GM23248 (cell line): ENCODE results near the gene DCTN4. TPM values are rescaled to one million over a fixed set of nuclear protein-coding genes. Genes with fewer than 3 reads are reported as not detected.

Experiments used
- DNase-seq: peaks from one replicate; pipeline ENCODE4 v3.0.0-alpha.2; 2015
- H2AFZ ChIP-seq: fragments of 200-600 bp; sonication (generic); 2 replicates; pipeline ENCODE4 v1.6.1; 2016; ENCODE audit warnings: antibody characterized with exemption
- H3F3A ChIP-seq: fragments of 200-600 bp; sonication (generic); 2 replicates; pipeline ENCODE4 v1.6.1; 2016; ENCODE audit warnings: mild to moderate bottlenecking, antibody characterized with exemption, mixed run types; ENCODE audit not compliant: insufficient read depth
- H3K27ac ChIP-seq: fragments of 200-600 bp; sonication (generic); 2 replicates; pipeline ENCODE4 v1.5.1; 2016; ENCODE audit warnings: mild to moderate bottlenecking
- H3K27me3 ChIP-seq: fragments of 200-600 bp; sonication (generic); replicated peaks from 2 replicates; pipeline ENCODE4 v1.6.1; 2016; ENCODE audit warnings: mild to moderate bottlenecking; ENCODE audit not compliant: insufficient read depth
- H3K36me3 ChIP-seq: fragments of 200-600 bp; sonication (generic); 2 replicates; pipeline ENCODE4 v1.6.1; 2016; ENCODE audit warnings: low read depth, mild to moderate bottlenecking
- H3K4me1 ChIP-seq: fragments of 200-600 bp; sonication (generic); 2 replicates; pipeline ENCODE4 v1.6.1; 2016; ENCODE audit warnings: mild to moderate bottlenecking; ENCODE audit not compliant: insufficient read depth
- H3K4me2 ChIP-seq: fragments of 200-600 bp; sonication (generic); one replicate; pipeline ENCODE4 v1.6.1; 2016; ENCODE audit warnings: mild to moderate bottlenecking; ENCODE audit not compliant: unreplicated experiment
- H3K4me3 ChIP-seq: fragments of 200-600 bp; sonication (generic); 2 replicates; pipeline ENCODE4 v1.5.1; 2016; ENCODE audit warnings: mild to moderate bottlenecking
- H3K79me2 ChIP-seq: fragments of 200-600 bp; sonication (generic); 2 replicates; pipeline ENCODE4 v1.6.1; 2016; ENCODE audit warnings: mild to moderate bottlenecking; ENCODE audit not compliant: insufficient read depth
- H3K9ac ChIP-seq: fragments of 200-600 bp; sonication (generic); 2 replicates; pipeline ENCODE4 v1.6.1; 2016; ENCODE audit warnings: mild to moderate bottlenecking
- H3K9me2 ChIP-seq: fragments of 200-600 bp; sonication (generic); 2 replicates; pipeline ENCODE4 v1.6.1; 2016; ENCODE audit warnings: mixed run types, mild to moderate bottlenecking, moderate library complexity; ENCODE audit not compliant: insufficient read depth
- H3K9me3 ChIP-seq: fragments of 200-600 bp; sonication (generic); one replicate; pipeline ENCODE4 v1.6.1; 2017; ENCODE audit warnings: low read depth
- H4K20me1 ChIP-seq: fragments of 200-600 bp; sonication (generic); 2 replicates; pipeline ENCODE4 v1.6.0; 2016; ENCODE audit not compliant: insufficient read depth
- EZH2 ChIP-seq: fragments of 200-600 bp; sonication (generic); IDR thresholded peaks from 2 replicates; pipeline ENCODE4 v1.6.1; 2018; ENCODE audit warnings: antibody characterized with exemption, mild to moderate bottlenecking; ENCODE audit not compliant: insufficient read depth, poor library complexity, severe bottlenecking
- EZH2phosphoT487 ChIP-seq: fragments of 200-600 bp; sonication (generic); IDR thresholded peaks from 2 replicates; pipeline ENCODE4 v1.6.1; 2018; ENCODE audit warnings: antibody characterized with exemption, moderate library complexity, mild to moderate bottlenecking, low read depth; ENCODE audit not compliant: insufficient read depth
- WGBS, 2 experiments: methylation state at CpG; one replicate each; pipeline ENCODE4 v1.1.6; 2015 to 2017; ENCODE audit warnings: low lambda C conversion rate in 2 of 2, low coverage in 1 of 2; ENCODE audit errors: missing lambda C conversion rate in 2 of 2; 5-methylcytosine and 5-hydroxymethylcytosine counted together
- in situ Hi-C: fragments of 300-500 bp; cut with MboI; formaldehyde crosslinking; loops from 2 replicates; pipeline ENCODE4 v1.15.0; 2020
- polyA plus RNA-seq: library from polyadenylated mRNA; unstranded; fragments of >200 nt; fragmentation: Nextera tagmentation; extraction: Ambion mirVana; gene quantifications from 2 replicates; pipeline ENCODE4 v1.2.1, GENCODE V29; 2016
- total RNA-seq: library from RNA; depleted of rRNA; stranded (reverse); fragments of >200 nt; shearing (Covaris generic); gene quantifications from 2 replicates; pipeline ENCODE4 v1.2.3, GENCODE V29; 2014

Gene DCTN4
- total and polyA plus RNA-seq, 2 experiments from 2014 or later, result 34.5 to 47.1 TPM

GRCh38 chr5:150692276-150692675 is 66.5 kb downstream of the DCTN4 start:
- H3K79me2 ChIP-seq, result peaks cover 5% of the 10 kb centered on the region; the same call in 1 of the 2 replicates
- no peaks in the 10 kb centered on the region for H4K20me1 ChIP-seq
- 94 to 95% methylated on average over 3 of the region's 3 CpGs for WGBS, 2 experiments
- peaks cover 68% of the 10 kb centered on the region for H3K36me3 ChIP-seq
- in situ Hi-C loops, result no loop called here
- H3K9ac ChIP-seq, result no peak overlapping the region
- no peak overlapping the region for H3K4me3 ChIP-seq
- no peak for DNase-seq
- H2AFZ ChIP-seq, result no peak overlapping the region
- peaks cover 22% of the 10 kb centered on the region; the same call in 1 of the 2 replicates for H3F3A ChIP-seq
- H3K27ac ChIP-seq, result no peak overlapping the region
- no peaks in the 10 kb centered on the region for H3K4me1 ChIP-seq
- no peak for TF ChIP-seq EZH2
- no peak for TF ChIP-seq EZH2phosphoT487
- no peaks in the 10 kb centered on the region for H3K9me2 ChIP-seq
- H3K27me3 ChIP-seq, result no peaks in the 10 kb centered on the region
- no peaks in the 10 kb centered on the region for H3K9me3 ChIP-seq
- H3K4me2 ChIP-seq, result no peak overlapping the region

- no peak overlapping the region for H3K27ac ChIP-seq
- H3K9me2 ChIP-seq, result no peaks in the 10 kb centered on the region
- H3K9me3 ChIP-seq, result no peaks in the 10 kb centered on the region
- H3K4me2 ChIP-seq, result no peak overlapping the region
- TF ChIP-seq EZH2, result no peak
- no peak for TF ChIP-seq EZH2phosphoT487
- H3K4me3 ChIP-seq, result no peak overlapping the region
- H3F3A ChIP-seq, result peaks cover 22% of the 10 kb centered on the region; the same call in 1 of the 2 replicates
- in situ Hi-C loops, result no loop called here
- no peaks in the 10 kb centered on the region for H3K79me2 ChIP-seq
- no peaks in the 10 kb centered on the region for H3K4me1 ChIP-seq
- H3K9ac ChIP-seq, result no peak overlapping the region
- no peak overlapping the region for H2AFZ ChIP-seq
- H3K36me3 ChIP-seq, result peaks cover 53% of the 10 kb centered on the region
- no peak for DNase-seq
- 67 to 73% methylated on average over 6 of the region's 6 CpGs for WGBS, 2 experiments
- no peaks in the 10 kb centered on the region for H3K27me3 ChIP-seq
- no peaks in the 10 kb centered on the region for H4K20me1 ChIP-seq
These were observed 68.1 kb downstream of the DCTN4 start for GRCh38 chr5:150690760-150691159.

- Histone ChIP-seq H2AFZ (no peak overlapping the region), H3K4me1 (no peaks in the 10 kb centered on the region), H3K79me2 (no peaks in the 10 kb centered on the region), H4K20me1 (no peaks in the 10 kb centered on the region), H3F3A (peaks cover 21% of the 10 kb centered on the region; the same call in 1 of the 2 replicates), H3K36me3 (peaks cover 37% of the 10 kb centered on the region), H3K9me3 (no peaks in the 10 kb centered on the region), H3K4me3 (no peak overlapping the region), H3K27ac (no peak overlapping the region), H3K9me2 (no peaks in the 10 kb centered on the region), H3K9ac (no peak overlapping the region), H3K27me3 (no peaks in the 10 kb centered on the region), H3K4me2 (no peak overlapping the region)
- no peak for TF ChIP-seq EZH2
- TF ChIP-seq EZH2phosphoT487, result no peak
- no peak for DNase-seq
- WGBS, 2 experiments, result 100% methylated on average over 1 of the region's 1 CpG
- in situ Hi-C loops, result no loop called here
These were observed 69.7 kb downstream of the DCTN4 start for GRCh38 chr5:150689120-150689519.

- no peaks in the 10 kb centered on the region; the same call in 1 of the 2 replicates for H3K27me3 ChIP-seq
- in situ Hi-C loops, result no loop called here
These were observed 82.2 kb downstream of the DCTN4 start for GRCh38 chr5:150676578-150676977.

GRCh38 chr5:150675069-150675468 is 83.7 kb downstream of the DCTN4 start:
- H3K9me3 ChIP-seq, result no peaks in the 10 kb centered on the region
- H3K9ac ChIP-seq, result no peak overlapping the region
- H3K27me3 ChIP-seq, result no peaks in the 10 kb centered on the region; the same call in 1 of the 2 replicates
- H3K4me3 ChIP-seq, result no peak overlapping the region
- H3F3A ChIP-seq, result peaks cover 16% of the 10 kb centered on the region
- TF ChIP-seq EZH2phosphoT487 (no peak), EZH2 (no peak)
- peaks cover 7% of the 10 kb centered on the region for H3K4me1 ChIP-seq
- no peak overlapping the region for H3K4me2 ChIP-seq
- H3K79me2 ChIP-seq, result no peaks in the 10 kb centered on the region
- no peak overlapping the region for H2AFZ ChIP-seq
- DNase-seq, result no peak
- H3K27ac ChIP-seq, result no peak overlapping the region
- no peaks in the 10 kb centered on the region for H4K20me1 ChIP-seq
- in situ Hi-C loops, result no loop called here
- no peaks in the 10 kb centered on the region for H3K9me2 ChIP-seq
- 85 to 92% methylated on average over 6 of the region's 6 CpGs for WGBS, 2 experiments
- H3K36me3 ChIP-seq, result no peaks in the 10 kb centered on the region

More at GRCh38 chr5:150676578-150676977, 82.2 kb downstream of the DCTN4 start:
- Histone ChIP-seq H3K79me2 (no peaks in the 10 kb centered on the region), H3K9ac (no peak overlapping the region), H3K4me1 (peaks cover 7% of the 10 kb centered on the region), H3K9me3 (no peaks in the 10 kb centered on the region), H3K9me2 (no peaks in the 10 kb centered on the region), H3K36me3 (no peaks in the 10 kb centered on the region), H2AFZ (no peak overlapping the region), H4K20me1 (no peaks in the 10 kb centered on the region), H3K4me2 (no peak overlapping the region), H3F3A (peaks cover 16% of the 10 kb centered on the region), H3K4me3 (no peak overlapping the region), H3K27ac (no peak overlapping the region)
- TF ChIP-seq EZH2, result no peak
- no peak for TF ChIP-seq EZH2phosphoT487
- DNase-seq, result no peak
- WGBS, 2 experiments, result 83 to 90% methylated on average over 9 of the region's 9 CpGs
